ENCODE data around the gene GALR1.
A peak's percentile ranks its signal among the peaks of the same experiment; 100 is the strongest.

GALR1 gene

DNA sequence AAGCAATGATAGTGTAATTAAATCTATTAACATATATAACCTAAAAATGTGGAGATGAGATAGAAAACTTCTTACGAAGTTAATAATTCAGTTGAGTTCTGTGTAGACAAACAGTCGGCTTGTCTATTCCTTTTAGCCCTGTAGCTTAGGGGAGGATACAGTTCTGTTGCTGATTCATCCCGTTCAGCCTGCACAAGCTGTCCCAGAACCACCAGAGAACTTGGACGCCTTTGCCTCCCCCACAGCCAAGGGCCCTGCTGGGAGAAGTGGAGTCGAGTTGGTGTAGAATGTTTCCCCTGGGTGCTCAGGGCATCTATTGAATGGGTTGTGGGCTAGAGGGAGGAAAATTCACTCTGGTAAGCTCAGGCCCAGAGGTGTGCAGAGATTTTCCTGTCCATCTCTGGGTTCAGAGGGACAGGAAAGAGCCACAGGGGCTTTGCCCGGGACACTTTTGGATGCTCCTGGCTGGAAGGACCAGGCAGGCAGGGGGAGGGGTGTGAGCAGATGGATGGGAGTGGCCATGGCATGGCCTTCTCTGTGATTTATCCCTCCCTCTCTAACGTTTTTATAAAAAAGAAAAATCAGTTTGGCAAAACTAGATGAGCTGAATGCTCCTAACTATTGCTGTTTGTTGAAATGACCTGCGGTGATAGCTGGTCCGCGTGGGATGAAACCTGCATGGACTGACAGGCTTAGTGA is 42.8 kb upstream of the GALR1 start:
- no peaks in the 10 kb centered on the region for H3K27me3 ChIP-seq (ENCODE audit: insufficient read depth, poor library complexity, severe bottlenecking)
- TF ChIP-seq, protein P1, sequence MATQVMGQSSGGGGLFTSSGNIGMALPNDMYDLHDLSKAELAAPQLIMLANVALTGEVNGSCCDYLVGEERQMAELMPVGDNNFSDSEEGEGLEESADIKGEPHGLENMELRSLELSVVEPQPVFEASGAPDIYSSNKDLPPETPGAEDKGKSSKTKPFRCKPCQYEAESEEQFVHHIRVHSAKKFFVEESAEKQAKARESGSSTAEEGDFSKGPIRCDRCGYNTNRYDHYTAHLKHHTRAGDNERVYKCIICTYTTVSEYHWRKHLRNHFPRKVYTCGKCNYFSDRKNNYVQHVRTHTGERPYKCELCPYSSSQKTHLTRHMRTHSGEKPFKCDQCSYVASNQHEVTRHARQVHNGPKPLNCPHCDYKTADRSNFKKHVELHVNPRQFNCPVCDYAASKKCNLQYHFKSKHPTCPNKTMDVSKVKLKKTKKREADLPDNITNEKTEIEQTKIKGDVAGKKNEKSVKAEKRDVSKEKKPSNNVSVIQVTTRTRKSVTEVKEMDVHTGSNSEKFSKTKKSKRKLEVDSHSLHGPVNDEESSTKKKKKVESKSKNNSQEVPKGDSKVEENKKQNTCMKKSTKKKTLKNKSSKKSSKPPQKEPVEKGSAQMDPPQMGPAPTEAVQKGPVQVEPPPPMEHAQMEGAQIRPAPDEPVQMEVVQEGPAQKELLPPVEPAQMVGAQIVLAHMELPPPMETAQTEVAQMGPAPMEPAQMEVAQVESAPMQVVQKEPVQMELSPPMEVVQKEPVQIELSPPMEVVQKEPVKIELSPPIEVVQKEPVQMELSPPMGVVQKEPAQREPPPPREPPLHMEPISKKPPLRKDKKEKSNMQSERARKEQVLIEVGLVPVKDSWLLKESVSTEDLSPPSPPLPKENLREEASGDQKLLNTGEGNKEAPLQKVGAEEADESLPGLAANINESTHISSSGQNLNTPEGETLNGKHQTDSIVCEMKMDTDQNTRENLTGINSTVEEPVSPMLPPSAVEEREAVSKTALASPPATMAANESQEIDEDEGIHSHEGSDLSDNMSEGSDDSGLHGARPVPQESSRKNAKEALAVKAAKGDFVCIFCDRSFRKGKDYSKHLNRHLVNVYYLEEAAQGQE (IDR thresholded peaks at IDR 0.05; ENCODE audit: insufficient replicate concordance, low read depth): no peak
- H3K4me3 ChIP-seq (replicated peaks; ENCODE audit: insufficient read depth, low read length): no peak overlapping the region
- no peak for DNase-seq (ENCODE audit: low read depth in 1 of 2, low spot score in 1 of 2)
- H3K27ac ChIP-seq (replicated peaks): no peak overlapping the region

DNA sequence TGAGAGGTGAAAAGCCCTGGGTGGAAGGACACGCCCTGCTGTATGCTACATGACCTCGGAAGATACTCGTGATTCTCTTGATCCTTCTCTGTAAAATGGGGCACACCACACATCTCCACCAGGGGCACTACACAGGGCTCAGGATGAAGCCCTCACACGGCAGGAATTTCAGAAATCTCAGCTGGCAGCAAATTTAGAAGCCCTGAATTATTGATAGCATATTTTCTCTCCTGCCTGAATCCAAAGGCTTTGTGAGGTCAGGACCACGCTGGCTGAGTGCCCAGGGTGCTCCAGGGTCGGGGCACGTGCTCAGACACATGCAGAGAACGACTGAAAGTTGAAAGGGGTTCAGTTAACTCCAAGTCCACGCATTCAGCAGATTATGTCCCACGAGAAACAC is 42.1 kb upstream of the GALR1 start:
- Histone ChIP-seq H3K4me3 (replicated peaks; ENCODE audit: insufficient read depth, low read length) (no peak overlapping the region), H3K27me3 (ENCODE audit: insufficient read depth, poor library complexity, severe bottlenecking) (no peaks in the 10 kb centered on the region), H3K27ac (replicated peaks) (no peak overlapping the region)
- TF ChIP-seq POLR2AphosphoS5 (IDR thresholded peaks at IDR 0.05; ENCODE audit: low read depth): no peak
- TF ChIP-seq, protein P2, sequence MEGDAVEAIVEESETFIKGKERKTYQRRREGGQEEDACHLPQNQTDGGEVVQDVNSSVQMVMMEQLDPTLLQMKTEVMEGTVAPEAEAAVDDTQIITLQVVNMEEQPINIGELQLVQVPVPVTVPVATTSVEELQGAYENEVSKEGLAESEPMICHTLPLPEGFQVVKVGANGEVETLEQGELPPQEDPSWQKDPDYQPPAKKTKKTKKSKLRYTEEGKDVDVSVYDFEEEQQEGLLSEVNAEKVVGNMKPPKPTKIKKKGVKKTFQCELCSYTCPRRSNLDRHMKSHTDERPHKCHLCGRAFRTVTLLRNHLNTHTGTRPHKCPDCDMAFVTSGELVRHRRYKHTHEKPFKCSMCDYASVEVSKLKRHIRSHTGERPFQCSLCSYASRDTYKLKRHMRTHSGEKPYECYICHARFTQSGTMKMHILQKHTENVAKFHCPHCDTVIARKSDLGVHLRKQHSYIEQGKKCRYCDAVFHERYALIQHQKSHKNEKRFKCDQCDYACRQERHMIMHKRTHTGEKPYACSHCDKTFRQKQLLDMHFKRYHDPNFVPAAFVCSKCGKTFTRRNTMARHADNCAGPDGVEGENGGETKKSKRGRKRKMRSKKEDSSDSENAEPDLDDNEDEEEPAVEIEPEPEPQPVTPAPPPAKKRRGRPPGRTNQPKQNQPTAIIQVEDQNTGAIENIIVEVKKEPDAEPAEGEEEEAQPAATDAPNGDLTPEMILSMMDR (IDR thresholded peaks at IDR 0.05; ENCODE audit: insufficient read depth, low read length): peak; percentile 75
- TF ChIP-seq, protein P1 (IDR thresholded peaks at IDR 0.05; ENCODE audit: insufficient replicate concordance, low read depth): no peak
- no peak for TF ChIP-seq GABPA (IDR thresholded peaks at IDR 0.05; ENCODE audit: low read depth)
- no peak for TF ChIP-seq SPI1 (IDR thresholded peaks at IDR 0.05; ENCODE audit: borderline replicate concordance, low read depth)
- DNase-seq (ENCODE audit: low read depth in 1 of 2, low spot score in 1 of 2): peak; percentile 18 to 57

DNA sequence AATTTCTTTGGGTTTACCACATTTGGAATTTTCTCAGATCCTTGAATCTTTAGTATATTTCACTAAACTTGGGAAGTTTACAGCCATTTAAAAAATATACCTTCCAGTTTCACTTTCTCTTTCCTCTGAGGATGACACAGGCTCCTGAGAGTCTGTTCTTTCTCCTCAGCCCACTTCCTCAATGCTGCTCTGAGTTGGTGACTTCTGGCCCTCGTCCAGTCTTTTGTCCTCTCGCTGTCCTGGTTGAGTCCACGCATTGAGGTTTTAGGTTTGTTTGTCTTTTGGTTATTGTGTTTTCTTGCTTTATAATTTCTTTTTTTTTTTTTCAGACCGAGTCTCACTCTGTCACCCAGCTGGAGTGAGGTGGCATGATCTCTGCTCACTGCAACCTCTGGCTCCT is 40.7 kb upstream of the GALR1 start:
- Histone ChIP-seq H3K4me3 (replicated peaks; ENCODE audit: insufficient read depth, low read length) (peak overlapping the region; percentile 28), H3K27ac (replicated peaks) (peak overlapping the region; percentile 78), H3K27me3 (ENCODE audit: insufficient read depth, poor library complexity, severe bottlenecking) (no peaks in the 10 kb centered on the region)
- TF ChIP-seq GABPA (IDR thresholded peaks at IDR 0.05; ENCODE audit: low read depth) (no peak), POLR2AphosphoS5 (IDR thresholded peaks at IDR 0.05; ENCODE audit: low read depth) (peak; percentile 52; the same call in 1 of the 2 replicates), SPI1 (IDR thresholded peaks at IDR 0.05; ENCODE audit: borderline replicate concordance, low read depth) (peak; percentile 98)
- TF ChIP-seq, protein P1 (IDR thresholded peaks at IDR 0.05; ENCODE audit: insufficient replicate concordance, low read depth): no peak
- TF ChIP-seq, protein P2 (IDR thresholded peaks at IDR 0.05; ENCODE audit: insufficient read depth, low read length): no peak
- DNase-seq (ENCODE audit: low read depth in 1 of 2, low spot score in 1 of 2): peak; percentile 23 to 77
